ENCODE results near the gene HOXB6.

The HOXB6 gene

GRCh38 chr17:48596735-48597527, 7.9 kb downstream of the HOXB6 start:
- H3K27ac ChIP-seq = no peak overlapping the region
- DNase-seq (ENCODE audit: low read depth, low spot score) = no peak

GRCh38 chr17:48596000-48596734, 8.6 kb downstream of the HOXB6 start:
- no peak for DNase-seq (ENCODE audit: low read depth, low spot score)
- no peak overlapping the region for H3K27ac ChIP-seq

GRCh38 chr17:48595278-48595999, 9.3 kb downstream of the HOXB6 start:
- H3K27ac ChIP-seq = no peak overlapping the region
- DNase-seq (ENCODE audit: low read depth, low spot score) = no peak

- no peak for DNase-seq (ENCODE audit: low read depth, low spot score)
- no peak overlapping the region for H3K27ac ChIP-seq
These were observed 10.1 kb downstream of the HOXB6 start for GRCh38 chr17:48594538-48595277.

GRCh38 chr17:48593840-48594537, 10.8 kb downstream of the HOXB6 start:
- no peak for DNase-seq (ENCODE audit: low read depth, low spot score)
- H3K27ac ChIP-seq = no peak overlapping the region

GRCh38 chr17:48593126-48593829, 11.5 kb downstream of the HOXB6 start, which contains the start of gene HOXB5:
Gene HOXB5 (minus strand): TSS chr17:48593779. CDS start chr17:48593682, 97 bp downstream.
- DNase-seq (ENCODE audit: low read depth, low spot score) = no peak
- no peak within 1 kb of the TSS for H3K27ac ChIP-seq

- no peak for DNase-seq (ENCODE audit: low read depth, low spot score)
- H3K27ac ChIP-seq = no peak overlapping the region
These were observed 12.2 kb downstream of the HOXB6 start for GRCh38 chr17:48592577-48592976.

GRCh38 chr17:48592057-48592514, 12.7 kb downstream of the HOXB6 start:
- H3K27ac ChIP-seq = no peak overlapping the region
- no peak for DNase-seq (ENCODE audit: low read depth, low spot score)

GRCh38 chr17:48591255-48592056, 13.3 kb downstream of the HOXB6 start:
- DNase-seq (ENCODE audit: low read depth, low spot score) = no peak
- H3K27ac ChIP-seq = no peak overlapping the region

- H3K27ac ChIP-seq = no peak overlapping the region
- DNase-seq (ENCODE audit: low read depth, low spot score) = no peak
These were observed 14.1 kb downstream of the HOXB6 start for GRCh38 chr17:48590607-48591161.

- no peak for DNase-seq (ENCODE audit: low read depth, low spot score)
These were observed 14.8 kb downstream of the HOXB6 start, which contains the start of gene HOXB3 for GRCh38 chr17:48589831-48590606. Gene HOXB3 (minus strand): TSS chr17:48590241. CDS start chr17:48552474, 37,767 bp downstream.

GRCh38 chr17:48589060-48589830, 15.5 kb downstream of the HOXB6 start:
- DNase-seq (ENCODE audit: low read depth, low spot score) = no peak
- H3K27ac ChIP-seq = no peak overlapping the region

More at GRCh38 chr17:48589831-48590606, 14.8 kb downstream of the HOXB6 start, which contains the start of gene HOXB3:
- H3K27ac ChIP-seq = no peak within 1 kb of the TSS

- H3K27ac ChIP-seq = no peak overlapping the region
- DNase-seq (ENCODE audit: low read depth, low spot score) = no peak
These were observed 16.3 kb downstream of the HOXB6 start for GRCh38 chr17:48588528-48588927.

- no peak for DNase-seq (ENCODE audit: low read depth, low spot score)
- H3K27ac ChIP-seq = no peak overlapping the region
These were observed 16.7 kb downstream of the HOXB6 start for GRCh38 chr17:48588074-48588415.

- no peak overlapping the region for H3K27ac ChIP-seq
These were observed 17.3 kb downstream of the HOXB6 start for GRCh38 chr17:48587276-48588073.

More at GRCh38 chr17:48587276-48588073, 17.3 kb downstream of the HOXB6 start:
- no peak for DNase-seq (ENCODE audit: low read depth, low spot score)
